ENCODE results near the gene NCKAP5. TPM values are rescaled to one million over a fixed set of nuclear protein-coding genes. Genes with fewer than 3 reads are reported as not detected.

NCKAP5 gene
- total and polyA plus RNA-seq, 2 experiments from 2014 or later, result 0.65 to 0.86 TPM

GRCh38 chr2:132772340-132772739 lies 795.9 kb downstream of the NCKAP5 start:
- no peak overlapping the region for H3K4me2 ChIP-seq (ENCODE audit: unreplicated experiment)
- no peaks in the 10 kb centered on the region for H3K9me2 ChIP-seq (ENCODE audit: insufficient read depth)
- no peaks in the 10 kb centered on the region for H3K9me3 ChIP-seq (ENCODE audit: low read depth)
- H3K9ac ChIP-seq, result no peak overlapping the region
- no peak for DNase-seq
- no peaks in the 10 kb centered on the region for H3K36me3 ChIP-seq (ENCODE audit: low read depth)
- H3K4me3 ChIP-seq, result no peak overlapping the region
- H3K27me3 ChIP-seq (replicated peaks; ENCODE audit: insufficient read depth), result no peaks in the 10 kb centered on the region
- in situ Hi-C loops (cut with MboI), result no loop called here
- H3K27ac ChIP-seq, result no peak overlapping the region
- no peaks in the 10 kb centered on the region for H3K79me2 ChIP-seq (ENCODE audit: insufficient read depth)
- H3F3A ChIP-seq (ENCODE audit: insufficient read depth), result no peaks in the 10 kb centered on the region
- H2AFZ ChIP-seq, result no peak overlapping the region
- no peaks in the 10 kb centered on the region for H4K20me1 ChIP-seq (ENCODE audit: insufficient read depth)
- no peak for TF ChIP-seq EZH2 (IDR thresholded peaks at IDR 0.05; ENCODE audit: insufficient read depth, poor library complexity, severe bottlenecking)
- no peak for TF ChIP-seq EZH2phosphoT487 (IDR thresholded peaks at IDR 0.05; ENCODE audit: insufficient read depth, low read depth)
- H3K4me1 ChIP-seq (ENCODE audit: insufficient read depth), result no peaks in the 10 kb centered on the region
- 38% methylated on average over 2 of the region's 2 CpGs for WGBS, 2 experiments (ENCODE audit: low coverage in 1 of 2, low lambda C conversion rate in 2 of 2, missing lambda C conversion rate in 2 of 2)

- H3K9me3 ChIP-seq (ENCODE audit: low read depth), result no peaks in the 10 kb centered on the region
- H3K4me2 ChIP-seq (ENCODE audit: unreplicated experiment), result no peak overlapping the region
- no peak overlapping the region for H2AFZ ChIP-seq
- H3K9me2 ChIP-seq (ENCODE audit: insufficient read depth), result no peaks in the 10 kb centered on the region
- in situ Hi-C loops (cut with MboI), result no loop called here
- no peaks in the 10 kb centered on the region for H3K36me3 ChIP-seq (ENCODE audit: low read depth)
- H3K79me2 ChIP-seq (ENCODE audit: insufficient read depth), result no peaks in the 10 kb centered on the region
- H3K4me3 ChIP-seq, result no peak overlapping the region
- no peak overlapping the region for H3K27ac ChIP-seq
- TF ChIP-seq EZH2 (IDR thresholded peaks at IDR 0.05; ENCODE audit: insufficient read depth, poor library complexity, severe bottlenecking) (no peak), EZH2phosphoT487 (IDR thresholded peaks at IDR 0.05; ENCODE audit: insufficient read depth, low read depth) (no peak)
- H4K20me1 ChIP-seq (ENCODE audit: insufficient read depth), result no peaks in the 10 kb centered on the region
- 86 to 93% methylated on average over 1 of the region's 1 CpG for WGBS, 2 experiments (ENCODE audit: low coverage in 1 of 2, low lambda C conversion rate in 2 of 2, missing lambda C conversion rate in 2 of 2)
- DNase-seq, result no peak
- H3K4me1 ChIP-seq (ENCODE audit: insufficient read depth), result no peaks in the 10 kb centered on the region
- H3K27me3 ChIP-seq (replicated peaks; ENCODE audit: insufficient read depth), result no peaks in the 10 kb centered on the region
- H3F3A ChIP-seq (ENCODE audit: insufficient read depth), result no peaks in the 10 kb centered on the region
- no peak overlapping the region for H3K9ac ChIP-seq
Observed at GRCh38 chr2:132766573-132766972, 801.7 kb downstream of the NCKAP5 start.

- in situ Hi-C loops (cut with MboI), result no loop called here
- Histone ChIP-seq H3K27me3 (replicated peaks; ENCODE audit: insufficient read depth) (no peaks in the 10 kb centered on the region), H3K4me2 (ENCODE audit: unreplicated experiment) (no peak overlapping the region), H3K9me3 (ENCODE audit: low read depth) (no peaks in the 10 kb centered on the region), H3F3A (ENCODE audit: insufficient read depth) (no peaks in the 10 kb centered on the region), H3K27ac (no peak overlapping the region), H4K20me1 (ENCODE audit: insufficient read depth) (no peaks in the 10 kb centered on the region), H3K36me3 (ENCODE audit: low read depth) (no peaks in the 10 kb centered on the region), H3K4me1 (ENCODE audit: insufficient read depth) (no peaks in the 10 kb centered on the region), H3K9ac (no peak overlapping the region), H2AFZ (no peak overlapping the region), H3K4me3 (no peak overlapping the region), H3K9me2 (ENCODE audit: insufficient read depth) (no peaks in the 10 kb centered on the region), H3K79me2 (ENCODE audit: insufficient read depth) (no peaks in the 10 kb centered on the region)
- no peak for DNase-seq
- TF ChIP-seq EZH2 (IDR thresholded peaks at IDR 0.05; ENCODE audit: insufficient read depth, poor library complexity, severe bottlenecking), result no peak
- no peak for TF ChIP-seq EZH2phosphoT487 (IDR thresholded peaks at IDR 0.05; ENCODE audit: insufficient read depth, low read depth)
- 73% methylated on average over 1 of the region's 1 CpG for WGBS, 2 experiments (ENCODE audit: low coverage in 1 of 2, low lambda C conversion rate in 2 of 2, missing lambda C conversion rate in 2 of 2)
Observed at GRCh38 chr2:132761437-132761836, 806.8 kb downstream of the NCKAP5 start.

- no peak overlapping the region for H3K9ac ChIP-seq
- no peaks in the 10 kb centered on the region for H3K9me2 ChIP-seq (ENCODE audit: insufficient read depth)
- in situ Hi-C loops (cut with MboI), result no loop called here
- H3K4me3 ChIP-seq, result no peak overlapping the region
- H3K27me3 ChIP-seq (replicated peaks; ENCODE audit: insufficient read depth), result no peaks in the 10 kb centered on the region
- H2AFZ ChIP-seq, result no peak overlapping the region
- no peak overlapping the region for H3K4me2 ChIP-seq (ENCODE audit: unreplicated experiment)
- 44% methylated on average over 4 of the region's 4 CpGs for WGBS, 2 experiments (ENCODE audit: low coverage in 1 of 2, low lambda C conversion rate in 2 of 2, missing lambda C conversion rate in 2 of 2)
- no peak for DNase-seq
- no peaks in the 10 kb centered on the region for H4K20me1 ChIP-seq (ENCODE audit: insufficient read depth)
- H3K27ac ChIP-seq, result no peak overlapping the region
- no peaks in the 10 kb centered on the region for H3K36me3 ChIP-seq (ENCODE audit: low read depth)
- no peaks in the 10 kb centered on the region for H3F3A ChIP-seq (ENCODE audit: insufficient read depth)
- no peaks in the 10 kb centered on the region for H3K79me2 ChIP-seq (ENCODE audit: insufficient read depth)
- no peaks in the 10 kb centered on the region for H3K4me1 ChIP-seq (ENCODE audit: insufficient read depth)
- H3K9me3 ChIP-seq (ENCODE audit: low read depth), result no peaks in the 10 kb centered on the region
- TF ChIP-seq EZH2phosphoT487 (IDR thresholded peaks at IDR 0.05; ENCODE audit: insufficient read depth, low read depth), result no peak
- TF ChIP-seq EZH2 (IDR thresholded peaks at IDR 0.05; ENCODE audit: insufficient read depth, poor library complexity, severe bottlenecking), result no peak
Observed at GRCh38 chr2:132760971-132761370, 807.3 kb downstream of the NCKAP5 start.

GRCh38 chr2:132760405-132760804 lies 807.9 kb downstream of the NCKAP5 start:
- Histone ChIP-seq H3K9ac (no peak overlapping the region), H3F3A (ENCODE audit: insufficient read depth) (no peaks in the 10 kb centered on the region), H3K79me2 (ENCODE audit: insufficient read depth) (no peaks in the 10 kb centered on the region), H3K4me3 (no peak overlapping the region), H3K36me3 (ENCODE audit: low read depth) (no peaks in the 10 kb centered on the region), H3K9me3 (ENCODE audit: low read depth) (no peaks in the 10 kb centered on the region), H3K4me1 (ENCODE audit: insufficient read depth) (no peaks in the 10 kb centered on the region), H4K20me1 (ENCODE audit: insufficient read depth) (no peaks in the 10 kb centered on the region), H3K27me3 (replicated peaks; ENCODE audit: insufficient read depth) (no peaks in the 10 kb centered on the region), H3K4me2 (ENCODE audit: unreplicated experiment) (no peak overlapping the region), H3K9me2 (ENCODE audit: insufficient read depth) (no peaks in the 10 kb centered on the region), H2AFZ (no peak overlapping the region), H3K27ac (no peak overlapping the region)
- TF ChIP-seq EZH2phosphoT487 (IDR thresholded peaks at IDR 0.05; ENCODE audit: insufficient read depth, low read depth) (no peak), EZH2 (IDR thresholded peaks at IDR 0.05; ENCODE audit: insufficient read depth, poor library complexity, severe bottlenecking) (no peak)
- in situ Hi-C loops (cut with MboI), result no loop called here
- no peak for DNase-seq

Data from GM23248 (cell line).